Activated CD4-positive, alpha-beta memory T cell treated with anti-CD3 and anti-CD28 coated beads for 36 hours (primary cell): ENCODE measurements around the gene C1QTNF12. TPM values are rescaled to one million over a fixed set of nuclear protein-coding genes. Genes with fewer than 3 reads are reported as not detected.

Experiments used
- CTCF ChIA-PET: fragments of 350-600 bp; sonication (Branson Sonifier 250); formaldehyde crosslinking; loops from one replicate; lab custom pipeline; 2021; ENCODE audit warnings: antibody characterized with exemption, inconsistent platforms; lab: Charles Lee
- POLR2A ChIA-PET: fragments of 350-600 bp; sonication (Branson Sonifier 250); formaldehyde crosslinking; loops from one replicate; lab custom pipeline; 2021; ENCODE audit warnings: antibody characterized with exemption; lab: Charles Lee
- DNase-seq: peaks from one replicate; pipeline ENCODE4 v3.0.0-alpha.2; 2020
- H3K27ac Mint-ChIP-seq: one replicate; pipeline ENCODE4 v1.8.0; 2021; ENCODE audit warnings: mixed read lengths
- H3K27me3 Mint-ChIP-seq: one replicate; pipeline ENCODE4 v1.8.0; 2021; ENCODE audit warnings: mixed read lengths
- H3K36me3 Mint-ChIP-seq: one replicate; pipeline ENCODE4 v1.8.0; 2021; ENCODE audit warnings: mixed read lengths
- H3K4me1 Mint-ChIP-seq: one replicate; pipeline ENCODE4 v1.8.0; 2021; ENCODE audit warnings: low read depth, mixed read lengths
- H3K4me3 Mint-ChIP-seq: one replicate; pipeline ENCODE4 v1.8.0; 2021; ENCODE audit warnings: mild to moderate bottlenecking, mixed read lengths
- H3K9me3 Mint-ChIP-seq: one replicate; pipeline ENCODE4 v1.8.0; 2021; ENCODE audit warnings: mixed read lengths
- intact Hi-C: fragments of 100-400 bp; cut with micrococcal nuclease; formaldehyde crosslinking; loops from one replicate; pipeline ENCODE4 v1.15.1; 2023
- total RNA-seq, 2 experiments: library from RNA; stranded (reverse); gene quantifications; one replicate each; pipeline ENCODE4 v1.2.3, GENCODE V29; 2021

Gene C1QTNF12
- total RNA-seq, 2 experiments from 2014 or later = 3.8 to 4.2 TPM

DNA sequence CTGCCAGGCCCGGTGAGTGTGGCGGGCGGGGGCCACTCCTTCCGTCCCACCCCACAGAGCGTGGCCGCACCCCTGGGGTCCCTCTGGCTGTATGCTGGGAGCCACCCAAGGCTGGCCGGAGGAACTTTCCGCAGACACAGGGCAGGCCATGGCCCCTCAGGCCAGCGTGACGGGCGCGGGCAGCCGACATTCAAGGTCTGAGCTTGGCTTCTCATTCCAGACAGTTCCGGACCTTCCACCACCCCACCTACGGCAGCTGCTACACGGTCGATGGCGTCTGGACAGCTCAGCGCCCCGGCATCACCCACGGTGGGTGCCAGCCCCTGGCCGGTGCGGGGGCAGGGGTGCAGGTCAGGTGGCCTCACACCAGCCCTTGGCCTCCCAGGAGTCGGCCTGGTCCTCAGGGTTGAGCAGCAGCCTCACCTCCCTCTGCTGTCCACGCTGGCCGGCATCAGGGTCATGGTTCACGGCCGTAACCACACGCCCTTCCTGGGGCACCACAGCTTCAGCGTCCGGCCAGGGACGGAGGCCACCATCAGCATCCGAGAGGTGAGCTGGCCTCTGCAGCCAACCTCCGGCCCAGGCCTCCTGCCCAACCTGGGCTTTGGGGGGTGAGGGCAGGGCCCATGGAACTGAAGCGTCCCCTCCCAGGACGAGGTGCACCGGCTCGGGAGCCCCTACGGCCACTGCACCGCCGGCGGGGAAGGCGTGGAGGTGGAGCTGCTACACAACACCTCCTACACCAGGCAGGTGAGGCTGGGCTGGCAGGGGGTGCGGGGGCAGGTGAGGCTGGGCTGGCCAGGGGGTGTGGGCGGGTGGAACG lies 41.0 kb upstream of the C1QTNF12 start:
- no peak for DNase-seq
- intact Hi-C loops = no loop called here
- H3K4me3 Mint-ChIP-seq = no peak overlapping the region
- no peak overlapping the region for H3K27ac Mint-ChIP-seq
- H3K36me3 Mint-ChIP-seq = no peaks in the 10 kb centered on the region
- ChIA-PET CTCF (interaction anchor here (3.1 kb wide), 1 partner anchor 165 kb away, joined by 9 read pairs; no protein-coding TSS in a partner anchor), POLR2A (no interaction called here)
- H3K9me3 Mint-ChIP-seq = no peaks in the 10 kb centered on the region
- H3K4me1 Mint-ChIP-seq = peaks cover 6% of the 10 kb centered on the region
- H3K27me3 Mint-ChIP-seq = no peaks in the 10 kb centered on the region

DNA sequence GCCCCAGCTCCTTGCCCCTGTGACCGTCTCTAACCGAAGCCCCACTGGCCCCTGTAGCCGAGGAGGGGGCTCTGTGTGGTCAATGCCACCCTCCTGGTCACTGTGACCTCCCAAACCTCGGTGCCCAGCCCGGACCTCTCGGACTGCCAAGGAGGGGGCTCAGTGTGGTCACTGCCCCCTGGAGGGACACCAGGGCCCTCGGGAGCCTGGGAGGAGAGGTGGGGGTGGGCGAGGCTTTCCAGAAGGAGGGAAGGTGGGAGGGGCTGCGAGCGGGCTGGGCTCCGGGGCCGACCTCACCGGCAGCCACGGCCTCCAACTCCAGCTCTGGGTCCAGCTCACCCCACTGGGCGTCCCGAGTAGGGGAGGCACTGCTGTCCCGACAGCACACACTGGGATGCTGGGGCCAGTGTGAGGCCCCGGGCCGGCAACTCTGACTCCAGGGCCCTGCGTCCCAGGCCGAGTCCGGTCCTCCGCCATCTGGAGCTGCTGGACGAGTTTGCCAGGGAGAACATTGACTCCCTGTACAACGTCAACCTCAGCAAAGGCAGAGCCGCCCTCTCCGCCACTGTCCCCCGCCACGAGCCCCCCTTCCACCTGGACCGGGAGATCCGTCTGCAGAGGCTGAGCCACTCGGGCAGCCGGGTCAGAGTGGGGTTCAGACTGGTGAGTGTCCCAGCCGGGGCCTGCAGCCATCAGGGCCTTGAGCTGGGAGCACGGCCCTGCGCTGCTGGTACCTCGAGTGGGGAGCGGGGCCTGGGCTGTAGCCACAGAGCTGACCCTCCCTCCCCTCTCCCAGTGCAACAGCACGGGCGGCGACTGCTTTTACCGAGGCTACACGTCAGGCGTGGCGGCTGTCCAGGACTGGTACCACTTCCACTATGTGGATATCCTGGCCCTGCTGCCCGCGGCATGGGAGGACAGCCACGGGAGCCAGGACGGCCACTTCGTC lies 40.1 kb upstream of the C1QTNF12 start:
- intact Hi-C loops = no loop called here
- POLR2A ChIA-PET = no interaction called here
- H3K27me3 Mint-ChIP-seq = no peaks in the 10 kb centered on the region

DNA sequence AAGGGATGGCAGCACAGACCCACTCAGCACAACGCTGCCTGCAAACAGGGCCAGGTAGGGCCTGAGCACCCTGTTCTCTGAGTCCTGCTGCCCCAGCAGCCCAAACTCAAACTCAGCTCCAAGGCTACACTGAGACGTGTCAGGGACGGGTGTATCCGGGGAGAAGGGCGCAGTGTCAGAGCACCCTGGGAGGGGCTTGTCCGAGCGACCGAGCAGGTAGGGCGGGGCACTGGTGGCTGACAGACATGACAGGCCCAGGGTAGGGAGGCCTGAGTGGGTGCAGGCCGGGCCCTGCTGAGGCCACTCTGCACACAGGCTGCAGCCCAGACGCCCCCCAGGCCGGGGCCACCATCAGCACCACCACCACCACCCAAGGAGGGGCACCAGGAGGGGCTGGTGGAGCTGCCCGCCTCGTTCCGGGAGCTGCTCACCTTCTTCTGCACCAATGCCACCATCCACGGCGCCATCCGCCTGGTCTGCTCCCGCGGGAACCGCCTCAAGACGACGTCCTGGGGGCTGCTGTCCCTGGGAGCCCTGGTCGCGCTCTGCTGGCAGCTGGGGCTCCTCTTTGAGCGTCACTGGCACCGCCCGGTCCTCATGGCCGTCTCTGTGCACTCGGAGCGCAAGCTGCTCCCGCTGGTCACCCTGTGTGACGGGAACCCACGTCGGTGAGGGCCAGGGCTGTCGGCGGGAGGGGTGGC lies 39.2 kb upstream of the C1QTNF12 start:
- peaks cover 3% of the 10 kb centered on the region for H3K4me1 Mint-ChIP-seq
- H3K4me3 Mint-ChIP-seq = no peak overlapping the region
- no peak overlapping the region for H3K27ac Mint-ChIP-seq
- ChIA-PET CTCF (interaction anchor here (3.1 kb wide), 1 partner anchor 163 kb away, joined by 9 read pairs; no protein-coding TSS in a partner anchor), POLR2A (no interaction called here)
- no peaks in the 10 kb centered on the region for H3K27me3 Mint-ChIP-seq
- DNase-seq = no peak
- H3K9me3 Mint-ChIP-seq = no peaks in the 10 kb centered on the region
- H3K36me3 Mint-ChIP-seq = no peaks in the 10 kb centered on the region
- intact Hi-C loops = no loop called here

More for the DNA sequence above, 40.1 kb upstream of the C1QTNF12 start:
- no peaks in the 10 kb centered on the region for H3K36me3 Mint-ChIP-seq
- H3K9me3 Mint-ChIP-seq = no peaks in the 10 kb centered on the region
- CTCF ChIA-PET = interaction anchor here (3.1 kb wide), 1 partner anchor 164 kb away, joined by 9 read pairs; no protein-coding TSS in a partner anchor
- no peak overlapping the region for H3K4me3 Mint-ChIP-seq
- H3K27ac Mint-ChIP-seq = no peak overlapping the region
- DNase-seq = no peak
- H3K4me1 Mint-ChIP-seq = peaks cover 3% of the 10 kb centered on the region

DNA sequence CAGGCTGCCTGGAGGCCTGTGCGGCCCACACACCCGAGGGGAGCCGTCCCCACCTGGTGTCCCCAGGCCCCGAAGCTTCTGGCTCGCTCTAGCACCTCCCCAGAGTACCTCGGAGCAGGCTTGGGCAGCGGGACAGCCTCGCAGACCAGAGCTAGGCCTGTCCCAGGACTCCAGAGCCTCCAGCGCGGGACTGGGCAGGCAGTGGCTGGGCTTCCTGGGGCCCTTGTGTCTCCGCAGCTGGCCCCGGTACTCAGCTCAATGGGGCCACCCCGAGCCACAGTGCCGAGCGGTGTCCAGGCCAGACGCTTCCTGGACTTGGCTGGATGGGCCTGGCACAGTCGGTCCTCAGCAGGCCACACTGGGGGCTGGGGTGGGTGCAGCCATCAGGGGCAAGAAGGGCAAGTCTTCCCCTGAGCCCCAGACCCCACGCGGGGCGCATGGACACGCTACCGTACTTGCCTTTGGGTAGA lies 38.6 kb upstream of the C1QTNF12 start:
- H3K4me3 Mint-ChIP-seq = no peak overlapping the region
- peaks cover 3% of the 10 kb centered on the region for H3K4me1 Mint-ChIP-seq
- no peaks in the 10 kb centered on the region for H3K36me3 Mint-ChIP-seq
- DNase-seq = no peak
- no peak overlapping the region for H3K27ac Mint-ChIP-seq
- ChIA-PET CTCF (interaction anchor here (3.1 kb wide), 1 partner anchor 163 kb away, joined by 9 read pairs; no protein-coding TSS in a partner anchor), POLR2A (no interaction called here)
- intact Hi-C loops = no loop called here
- H3K27me3 Mint-ChIP-seq = no peaks in the 10 kb centered on the region
- no peaks in the 10 kb centered on the region for H3K9me3 Mint-ChIP-seq

DNA sequence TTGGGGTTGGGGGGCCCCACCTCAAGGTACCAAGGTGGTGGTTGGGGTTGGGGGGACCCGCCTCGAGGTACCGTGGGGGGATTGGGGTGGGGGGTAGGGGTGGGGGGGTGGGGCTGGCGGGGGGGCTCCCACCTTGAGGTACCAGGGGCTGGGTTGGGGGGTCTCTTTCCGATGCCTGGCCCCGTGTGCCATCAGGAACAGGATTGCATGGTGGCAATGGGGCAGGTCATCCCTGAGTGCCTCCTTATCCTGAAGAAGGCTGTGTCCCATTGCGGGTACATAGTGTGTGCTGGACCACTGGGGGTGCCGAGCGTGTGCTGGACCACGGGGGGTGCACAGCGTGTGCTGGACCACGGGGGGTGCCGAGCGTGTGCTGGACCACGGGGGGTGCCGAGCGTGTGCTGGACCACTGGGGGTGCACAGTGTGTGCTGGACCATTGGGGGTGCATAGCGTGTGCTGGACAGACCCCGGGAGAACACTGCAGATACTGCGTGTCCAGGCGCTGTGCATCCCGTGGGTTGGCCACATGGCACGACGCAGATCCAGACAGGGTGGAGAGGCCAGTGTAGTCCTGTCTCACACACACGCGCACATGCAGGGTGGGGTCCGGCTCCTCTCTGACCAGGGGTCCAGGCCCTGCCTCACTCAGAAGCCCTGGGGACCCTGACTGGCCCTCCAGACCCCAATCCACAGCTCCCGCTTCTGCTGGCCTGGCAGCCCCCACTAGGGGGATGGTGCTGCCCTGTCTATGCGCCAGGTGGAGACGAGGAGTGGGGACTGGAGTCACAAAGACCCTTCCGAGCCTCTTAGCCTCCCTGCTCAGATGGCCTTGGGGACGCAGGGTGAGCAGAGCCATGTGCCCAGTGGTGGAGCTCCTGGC lies 37.9 kb upstream of the C1QTNF12 start:
- no peak overlapping the region for H3K27ac Mint-ChIP-seq
- H3K36me3 Mint-ChIP-seq = no peaks in the 10 kb centered on the region
- H3K27me3 Mint-ChIP-seq = no peaks in the 10 kb centered on the region
- ChIA-PET POLR2A (no interaction called here), CTCF (no interaction called here)
- H3K9me3 Mint-ChIP-seq = no peaks in the 10 kb centered on the region
- H3K4me3 Mint-ChIP-seq = no peak overlapping the region
- no peak for DNase-seq
- intact Hi-C loops = loop anchor here (5.0 kb wide), 1 partner anchor 112 kb away; the partner anchor contains the start of gene TTLL10
- peaks cover 3% of the 10 kb centered on the region for H3K4me1 Mint-ChIP-seq

DNA sequence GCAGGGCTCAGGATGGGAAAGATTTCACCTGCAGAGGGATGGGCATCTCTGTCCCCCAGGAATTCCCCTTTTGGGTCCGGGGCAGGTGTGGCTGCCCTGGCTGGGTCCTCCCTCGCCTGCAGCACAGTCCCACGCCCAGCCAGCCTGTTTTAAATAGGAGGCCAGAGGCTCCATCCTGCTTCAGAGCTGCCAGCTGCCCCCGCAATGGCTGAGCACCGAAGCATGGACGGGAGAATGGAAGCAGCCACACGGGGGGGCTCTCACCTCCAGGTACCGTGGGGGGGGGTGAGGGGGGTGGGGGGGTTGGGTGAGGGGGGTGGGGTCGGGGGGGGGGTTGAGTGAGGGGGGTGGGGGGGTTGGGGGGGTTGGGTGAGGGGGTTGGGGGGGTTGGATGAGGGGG lies 37.3 kb upstream of the C1QTNF12 start:
- DNase-seq = no peak
- H3K4me3 Mint-ChIP-seq = no peak overlapping the region
- peaks cover 3% of the 10 kb centered on the region for H3K4me1 Mint-ChIP-seq
- ChIA-PET POLR2A (no interaction called here), CTCF (interaction anchor here (1.2 kb wide), 1 partner anchor 220 kb away, joined by 3 read pairs; no protein-coding TSS in a partner anchor)
- H3K27ac Mint-ChIP-seq = no peak overlapping the region
- intact Hi-C loops = loop anchor here (5.0 kb wide), 1 partner anchor 112 kb away; the partner anchor contains the start of gene TTLL10
- H3K36me3 Mint-ChIP-seq = no peaks in the 10 kb centered on the region
- H3K27me3 Mint-ChIP-seq = no peaks in the 10 kb centered on the region
- H3K9me3 Mint-ChIP-seq = no peaks in the 10 kb centered on the region

DNA sequence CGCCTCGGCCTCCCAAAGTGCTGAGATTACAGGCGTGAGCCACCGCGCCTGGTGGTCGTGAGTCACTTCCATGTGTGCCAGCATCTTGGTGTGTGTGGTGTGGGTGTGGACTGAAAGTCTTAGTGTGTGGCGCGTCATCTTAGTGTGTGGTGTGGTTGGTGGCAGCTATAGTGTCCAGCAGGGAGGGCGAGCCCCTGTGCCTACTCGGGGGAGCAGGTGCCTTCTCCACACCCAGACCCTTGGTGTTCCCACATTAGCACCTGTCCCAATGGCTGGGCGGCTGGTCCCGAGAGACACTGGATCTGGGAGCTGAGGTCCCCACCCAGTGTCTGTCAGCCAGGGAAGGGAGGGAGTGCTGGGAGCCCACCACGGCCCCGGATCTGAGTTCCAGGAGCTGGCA lies 36.5 kb upstream of the C1QTNF12 start:
- H3K27ac Mint-ChIP-seq = no peak overlapping the region

DNA sequence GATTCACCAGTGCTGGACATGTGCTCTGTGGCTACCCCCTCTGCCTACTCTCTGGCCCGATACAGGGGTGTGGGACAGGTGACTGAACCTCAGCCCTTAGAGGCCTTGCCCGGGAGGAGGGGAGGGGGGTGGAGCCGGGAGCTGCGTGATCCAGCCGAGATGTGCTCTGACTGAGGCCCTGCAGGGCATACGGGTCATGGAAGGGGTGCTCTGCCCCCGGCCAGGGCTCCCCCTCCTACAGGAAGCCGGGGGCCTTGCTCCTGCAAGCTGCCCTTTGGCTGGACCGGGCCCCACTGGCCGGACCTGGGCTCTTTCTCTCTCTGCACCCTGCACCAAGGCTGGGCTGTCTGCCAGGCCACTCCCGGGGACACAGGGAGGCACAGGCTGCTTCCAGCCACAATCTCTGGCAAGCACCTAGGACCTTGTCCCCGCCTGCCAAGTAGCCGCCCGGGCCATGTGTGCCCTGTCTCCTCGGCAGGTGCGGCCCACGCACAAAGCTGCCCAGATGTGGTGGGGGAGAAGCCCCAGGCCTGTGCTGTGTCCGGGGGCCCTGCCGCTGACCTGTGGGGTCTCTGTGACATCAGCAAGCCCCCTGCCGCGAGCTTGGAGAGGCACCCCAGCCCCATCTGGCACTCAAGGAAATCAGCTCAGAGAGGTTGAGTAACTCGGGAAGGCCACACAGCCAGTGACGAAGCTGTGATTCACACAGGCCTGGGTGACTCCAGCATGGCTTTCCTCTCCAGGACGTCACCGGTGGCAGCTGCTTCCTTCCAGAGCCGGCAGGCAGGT lies 35.2 kb upstream of the C1QTNF12 start:
- no peaks in the 10 kb centered on the region for H3K36me3 Mint-ChIP-seq
- H3K4me3 Mint-ChIP-seq = no peak overlapping the region
- no peak overlapping the region for H3K27ac Mint-ChIP-seq
- ChIA-PET POLR2A (no interaction called here), CTCF (interaction anchor here (1.6 kb wide), 1 partner anchor 160 kb away, joined by 8 read pairs; no protein-coding TSS in a partner anchor)
- H3K27me3 Mint-ChIP-seq = no peaks in the 10 kb centered on the region
- peak; percentile 56 for DNase-seq
- H3K4me1 Mint-ChIP-seq = peaks cover 3% of the 10 kb centered on the region
- intact Hi-C loops = loop anchor here (5.0 kb wide), 1 partner anchor 109 kb away; the partner anchor contains the start of gene TTLL10
- no peaks in the 10 kb centered on the region for H3K9me3 Mint-ChIP-seq

More for the DNA sequence above, 36.5 kb upstream of the C1QTNF12 start:
- no peaks in the 10 kb centered on the region for H3K9me3 Mint-ChIP-seq
- CTCF ChIA-PET = interaction anchor here (1.2 kb wide), 1 partner anchor 219 kb away, joined by 3 read pairs; no protein-coding TSS in a partner anchor
- H3K4me3 Mint-ChIP-seq = no peak overlapping the region
- POLR2A ChIA-PET = no interaction called here
- H3K36me3 Mint-ChIP-seq = no peaks in the 10 kb centered on the region
- H3K27me3 Mint-ChIP-seq = no peaks in the 10 kb centered on the region
- intact Hi-C loops = loop anchor here (5.0 kb wide), 1 partner anchor 111 kb away; the partner anchor contains the start of gene TTLL10
- H3K4me1 Mint-ChIP-seq = peaks cover 3% of the 10 kb centered on the region
- peak; percentile 57 for DNase-seq

DNA sequence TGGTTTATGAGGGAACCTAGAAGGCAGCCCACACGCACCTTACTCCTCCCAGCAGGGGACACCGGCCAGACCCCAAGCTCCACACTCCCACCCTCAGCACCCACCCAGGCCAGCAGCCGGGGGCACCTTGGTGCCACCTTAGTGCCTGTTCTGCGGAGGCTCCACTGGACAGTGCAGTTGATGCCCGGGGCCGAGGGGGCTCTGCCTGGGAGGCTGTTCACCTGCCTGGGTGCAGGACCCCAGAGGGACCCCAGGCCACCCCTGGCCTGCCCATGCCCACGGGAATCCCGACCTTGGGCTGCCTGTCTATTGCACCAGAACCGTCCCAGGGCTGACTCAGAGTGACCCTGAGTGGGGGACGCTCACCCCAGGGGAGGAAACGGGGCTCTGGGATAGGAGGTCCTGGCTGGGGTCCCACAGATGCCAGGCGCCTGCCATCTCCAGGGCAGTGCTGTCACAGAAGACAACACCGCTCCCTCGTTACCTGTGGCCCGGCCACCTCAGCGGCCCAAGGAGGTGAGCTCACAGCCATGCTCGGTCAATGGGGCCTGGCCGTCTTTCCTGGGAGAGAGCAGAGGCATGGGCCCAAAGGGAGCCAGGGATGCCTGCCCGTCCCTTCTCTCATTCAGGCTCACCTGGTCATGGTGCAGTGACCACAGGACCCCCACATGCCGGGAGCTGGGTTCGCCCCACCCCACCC lies 34.4 kb upstream of the C1QTNF12 start:
- H3K4me3 Mint-ChIP-seq = no peak overlapping the region
- intact Hi-C loops = loop anchor here (5.0 kb wide), 1 partner anchor 109 kb away; the partner anchor contains the start of gene TTLL10
- no peaks in the 10 kb centered on the region for H3K27me3 Mint-ChIP-seq
- H3K27ac Mint-ChIP-seq = no peak overlapping the region
- no peaks in the 10 kb centered on the region for H3K9me3 Mint-ChIP-seq
- POLR2A ChIA-PET = no interaction called here
- no peaks in the 10 kb centered on the region for H3K36me3 Mint-ChIP-seq
- CTCF ChIA-PET = interaction anchor here (1.6 kb wide), 1 partner anchor 159 kb away, joined by 8 read pairs; no protein-coding TSS in a partner anchor
- no peak for DNase-seq
- H3K4me1 Mint-ChIP-seq = peaks cover 3% of the 10 kb centered on the region
